Thymus (tissue), 11 donors: ENCODE data around the gene GPR162. TPM values are rescaled to one million over a fixed set of nuclear protein-coding genes. Genes with fewer than 3 reads are reported as not detected.

Source experiments
- DNase-seq, 9 donors: peaks; one replicate each; pipeline ENCODE4 v3.0.0-alpha.2; 2013; ENCODE audit warnings: low spot score in 9 of 9, low read depth in 6 of 9, missing footprints in 1 of 9
- H3K27ac ChIP-seq, 2 donors: one replicate each; pipeline ENCODE4 v1.5.1; 2013; ENCODE audit warnings: control low read depth in 1 of 2, low read depth in 1 of 2, low read length in 1 of 2, mild to moderate bottlenecking in 1 of 2, moderate library complexity in 1 of 2
- H3K27me3 ChIP-seq, 2 donors: one replicate each; pipeline ENCODE4 v1.5.1; 2013; ENCODE audit warnings: low read length in 1 of 2; ENCODE audit not compliant: control insufficient read depth in 2 of 2, insufficient read depth in 1 of 2
- H3K36me3 ChIP-seq, 2 donors: one replicate each; pipeline ENCODE4 v1.5.1; 2013; ENCODE audit warnings: low read length in 1 of 2, mild to moderate bottlenecking in 1 of 2, moderate library complexity in 1 of 2; ENCODE audit not compliant: control insufficient read depth in 2 of 2, insufficient read depth in 2 of 2
- H3K4me1 ChIP-seq, 2 donors: one replicate each; pipeline ENCODE4 v1.5.1; 2013; ENCODE audit warnings: low read length in 2 of 2; ENCODE audit not compliant: control insufficient read depth in 2 of 2, insufficient read depth in 2 of 2
- H3K4me3 ChIP-seq, 2 donors: one replicate each; pipeline ENCODE4 v1.5.1; 2013; ENCODE audit warnings: low read length in 2 of 2, control low read depth in 1 of 2, mild to moderate bottlenecking in 1 of 2
- H3K9me3 ChIP-seq, 2 donors: one replicate each; pipeline ENCODE4 v1.5.1; 2013; ENCODE audit warnings: low read length in 1 of 2, mild to moderate bottlenecking in 1 of 2; ENCODE audit not compliant: control insufficient read depth in 2 of 2, insufficient read depth in 1 of 2
- WGBS: extraction: QIAGEN DNeasy Blood & Tissue Kit; methylation state at CpG from one replicate; pipeline ENCODE4 v1.1.7; 2013; 5-methylcytosine and 5-hydroxymethylcytosine counted together
- polyA plus RNA-seq: library from polyadenylated mRNA; stranded (reverse); fragments of 200-250 nt; gene quantifications from one replicate; pipeline ENCODE4 v1.2.3, GENCODE V29; 2013
- total RNA-seq: library from RNA; stranded (reverse); fragments of 120-200 nt; gene quantifications from one replicate; pipeline ENCODE4 v1.2.4, GENCODE V29; 2013
- donor health status: healthy.

GPR162 gene
- total and polyA plus RNA-seq, 2 donors: 1.4 to 4.4 TPM

- no peaks in the 10 kb centered on the region for H3K27me3 ChIP-seq
- H3K36me3 ChIP-seq: peaks cover 30 to 44% of the 10 kb centered on the region in 2 donors
- WGBS: over 99% methylated on average over 2 of the region's 2 CpGs
- DNase-seq: no peak
- no peak overlapping the region for H3K4me3 ChIP-seq
- no peak overlapping the region for H3K27ac ChIP-seq
- peaks cover 12 to 26% of the 10 kb centered on the region in 2 donors for H3K4me1 ChIP-seq
- peaks cover 0 to 1% of the 10 kb centered on the region in 2 donors for H3K9me3 ChIP-seq
Measured at GRCh38 chr12:6847676-6848075, 26.1 kb downstream of the GPR162 start.

- Histone ChIP-seq H3K27me3 (no peaks in the 10 kb centered on the region), H3K36me3 (peaks cover 34 to 50% of the 10 kb centered on the region in 2 donors), H3K4me3 (no peak overlapping the region), H3K9me3 (peaks cover 0 to 1% of the 10 kb centered on the region in 2 donors), H3K4me1 (peaks cover 19 to 39% of the 10 kb centered on the region in 2 donors), H3K27ac (no peak overlapping the region)
- WGBS: 68% methylated on average over 2 of the region's 2 CpGs
- no peak for DNase-seq
Measured at GRCh38 chr12:6849427-6849826, 27.8 kb downstream of the GPR162 start.

GRCh38 chr12:6849976-6850560 lies 28.4 kb downstream of the GPR162 start:
- WGBS: 95% methylated on average over 10 of the region's 10 CpGs

GRCh38 chr12:6850796-6851152 lies 29.2 kb downstream of the GPR162 start:
- peaks cover 35 to 57% of the 10 kb centered on the region in 2 donors for H3K36me3 ChIP-seq
- H3K27ac ChIP-seq: peak overlapping the region in 1 of 2 donors; percentile 39
- peaks cover 0 to 1% of the 10 kb centered on the region in 2 donors for H3K9me3 ChIP-seq
- 70% methylated on average over 16 of the region's 16 CpGs for WGBS
- H3K4me3 ChIP-seq: peak overlapping the region; percentile 81 to 90
- no peaks in the 10 kb centered on the region for H3K27me3 ChIP-seq
- DNase-seq: no peak
- H3K4me1 ChIP-seq: peaks cover 19 to 39% of the 10 kb centered on the region in 2 donors

More at GRCh38 chr12:6849976-6850560, 28.4 kb downstream of the GPR162 start:
- peaks cover 0 to 1% of the 10 kb centered on the region in 2 donors for H3K9me3 ChIP-seq
- no peak overlapping the region for H3K27ac ChIP-seq
- DNase-seq: no peak
- H3K36me3 ChIP-seq: peaks cover 35 to 52% of the 10 kb centered on the region in 2 donors
- H3K27me3 ChIP-seq: no peaks in the 10 kb centered on the region
- peaks cover 19 to 39% of the 10 kb centered on the region in 2 donors for H3K4me1 ChIP-seq
- peak overlapping the region; percentile 81 to 90 for H3K4me3 ChIP-seq

GRCh38 chr12:6851153-6851920 lies 29.7 kb downstream of the GPR162 start, which contains the start of gene CDCA3:
Gene CDCA3 (minus strand): TSS chr12:6851286. CDS start chr12:6850952, 334 bp downstream.
- Histone ChIP-seq H3K36me3 (peaks cover 37 to 57% of the 10 kb centered on the region in 2 donors), H3K9me3 (peaks cover 0 to 1% of the 10 kb centered on the region in 2 donors), H3K27me3 (no peaks in the 10 kb centered on the region), H3K4me1 (peaks cover 19 to 39% of the 10 kb centered on the region in 2 donors), H3K4me3 (peak within 1 kb of the TSS; percentile 81 to 90), H3K27ac (peak within 1 kb of the TSS; percentile 96 to 98)
- peak; percentile 89 to 98 (median 95) for DNase-seq
- under 1% methylated on average over 37 of the region's 37 CpGs for WGBS

- DNase-seq: peak; percentile 96 to 100 (median 99)
- Histone ChIP-seq H3K27ac (peak within 1 kb of the TSS; percentile 96 to 98), H3K27me3 (no peaks in the 10 kb centered on the region), H3K4me3 (peak within 1 kb of the TSS; percentile 81 to 90), H3K4me1 (peaks cover 19 to 39% of the 10 kb centered on the region in 2 donors), H3K9me3 (peaks cover 0 to 1% of the 10 kb centered on the region in 2 donors), H3K36me3 (peaks cover 36 to 57% of the 10 kb centered on the region in 2 donors)
- under 1% methylated on average over 65 of the region's 65 CpGs for WGBS
Measured at GRCh38 chr12:6851921-6852650, 30.5 kb downstream of the GPR162 start, which contains the start of gene USP5. Gene USP5 (plus strand): TSS chr12:6852150. CDS start chr12:6852180, 30 bp downstream.

GRCh38 chr12:6852651-6853354 lies 31.2 kb downstream of the GPR162 start:
- WGBS: 4% methylated on average over 18 of the region's 18 CpGs
- no peaks in the 10 kb centered on the region for H3K27me3 ChIP-seq
- peak overlapping the region; percentile 81 to 85 for H3K27ac ChIP-seq
- H3K36me3 ChIP-seq: peaks cover 37 to 58% of the 10 kb centered on the region in 2 donors
- peaks cover 0 to 1% of the 10 kb centered on the region in 2 donors for H3K9me3 ChIP-seq
- H3K4me3 ChIP-seq: peak overlapping the region; percentile 81 to 90
- peak in 5 of 9 donors; percentile 30 to 69 (median 45) for DNase-seq
- H3K4me1 ChIP-seq: peaks cover 19 to 39% of the 10 kb centered on the region in 2 donors

GRCh38 chr12:6853626-6854025 lies 32.0 kb downstream of the GPR162 start:
- Histone ChIP-seq H3K4me3 (no peak overlapping the region), H3K27me3 (no peaks in the 10 kb centered on the region), H3K36me3 (peaks cover 45 to 59% of the 10 kb centered on the region in 2 donors), H3K9me3 (peaks cover 0 to 1% of the 10 kb centered on the region in 2 donors), H3K27ac (peak overlapping the region in 1 of 2 donors; percentile 5), H3K4me1 (peaks cover 19 to 39% of the 10 kb centered on the region in 2 donors)
- 45% methylated on average over 1 of the region's 1 CpG for WGBS
- no peak for DNase-seq
